Islet of Langerhans (tissue), 1 donor: ENCODE data around the gene PGC.

ENCODE experiments used
- FAIRE-seq: peaks from one replicate; lab custom pipeline; 2011; peaks lifted over from hg19 to GRCh38; lab: Jason Lieb, UNC

The PGC gene

GRCh38 chr6:41746107-41746506, 1.1 kb downstream of the PGC start:
- no peak for FAIRE-seq

DNA sequence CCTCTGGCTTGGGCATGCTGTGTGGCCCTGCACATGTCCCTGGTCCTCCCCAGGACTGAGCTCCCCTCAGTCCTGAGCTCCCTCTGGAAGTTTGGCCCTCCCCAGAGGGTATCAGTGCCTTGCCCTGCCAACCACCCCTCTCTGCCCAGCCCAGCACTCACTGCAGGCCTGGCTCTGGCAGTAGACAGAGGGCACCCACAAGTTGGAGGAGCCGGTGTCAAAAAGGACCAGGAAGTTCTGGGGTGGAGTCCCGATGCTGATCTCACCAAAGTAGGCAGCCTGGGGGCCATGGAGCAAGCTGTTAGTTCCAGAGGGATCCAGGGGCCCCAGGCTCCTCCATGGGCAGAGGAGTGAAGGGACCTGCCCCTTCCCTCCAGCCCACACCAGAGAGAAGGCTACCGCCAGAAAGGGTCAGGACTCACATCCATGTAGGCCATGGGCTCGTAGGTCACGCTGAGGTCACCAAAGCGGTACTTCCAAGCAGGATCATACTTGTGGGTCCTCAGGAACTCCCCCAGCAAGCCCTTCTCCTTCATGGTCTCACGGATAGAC, 2.9 kb downstream of the PGC start:
- no peak for FAIRE-seq

- FAIRE-seq = no peak
Measured at GRCh38 chr6:41743406-41744235, 3.6 kb downstream of the PGC start.

- FAIRE-seq = no peak
Measured at GRCh38 chr6:41741625-41742490, 5.3 kb downstream of the PGC start.

DNA sequence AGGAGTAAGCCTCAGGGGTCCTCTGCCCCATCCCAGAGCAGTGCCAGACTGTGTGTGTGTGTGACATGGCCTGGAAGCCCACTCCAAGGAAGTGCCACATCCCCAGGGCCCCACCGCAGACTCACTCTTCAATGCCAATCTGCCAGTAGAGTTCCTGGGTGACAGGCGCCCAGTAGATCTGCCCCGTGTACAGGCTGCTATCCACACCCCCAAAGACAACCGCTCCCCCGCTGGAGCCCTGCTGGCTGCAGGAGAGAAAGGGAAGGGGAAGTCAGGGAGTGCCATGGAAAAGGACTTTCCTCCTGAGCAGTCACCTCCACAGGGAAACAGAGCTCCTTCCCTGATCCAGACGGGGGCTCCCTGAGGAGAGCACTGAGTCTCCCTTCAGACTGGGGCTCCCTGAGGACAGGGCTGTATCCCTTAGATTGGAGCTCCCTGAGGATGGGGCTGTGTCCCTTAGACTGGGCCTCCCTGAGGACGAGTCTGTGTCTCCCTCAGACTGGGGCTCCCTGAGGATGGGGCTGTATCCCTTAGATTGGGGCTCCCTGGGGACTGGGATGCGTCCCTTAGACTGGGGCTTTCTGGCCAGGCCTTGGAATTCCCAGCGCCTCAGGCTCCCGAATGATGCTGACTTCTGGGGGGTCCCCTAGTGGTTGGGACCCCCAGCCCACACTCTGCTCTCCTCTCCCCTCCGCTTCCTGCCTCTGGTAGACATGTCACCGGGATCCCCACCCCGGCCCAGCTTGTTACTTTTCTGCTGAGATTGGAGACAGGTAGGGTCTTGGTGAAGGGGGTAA, 6.6 kb downstream of the PGC start:
- FAIRE-seq = no peak

- no peak for FAIRE-seq
Measured at GRCh38 chr6:41739041-41739440, 8.2 kb downstream of the PGC start.

DNA sequence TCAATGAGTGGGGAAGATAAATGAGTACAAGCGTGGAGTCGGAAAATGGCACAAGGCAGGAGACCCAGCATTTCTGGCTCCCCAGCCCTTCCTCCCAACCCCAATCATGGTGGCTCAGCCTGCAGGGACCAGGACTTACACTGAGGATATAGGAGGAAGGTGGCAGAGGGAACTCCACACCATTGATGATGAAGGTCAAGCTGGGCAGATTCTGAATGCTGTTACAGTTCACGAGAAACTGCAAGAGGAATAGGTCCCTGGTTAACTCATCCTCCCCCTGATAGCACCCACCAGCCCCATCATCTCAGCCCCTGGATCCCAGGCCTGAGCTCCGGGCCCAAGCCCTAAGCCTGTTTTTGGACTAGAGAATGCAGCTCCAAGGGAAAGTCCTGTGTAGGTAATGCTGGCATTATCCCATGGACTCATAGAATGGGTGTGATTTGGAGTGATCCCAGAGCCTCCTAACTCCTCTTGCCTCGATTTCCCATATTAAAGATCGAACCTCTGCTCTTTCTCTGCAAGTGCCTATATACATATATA, 9.5 kb downstream of the PGC start:
- no peak for FAIRE-seq

DNA sequence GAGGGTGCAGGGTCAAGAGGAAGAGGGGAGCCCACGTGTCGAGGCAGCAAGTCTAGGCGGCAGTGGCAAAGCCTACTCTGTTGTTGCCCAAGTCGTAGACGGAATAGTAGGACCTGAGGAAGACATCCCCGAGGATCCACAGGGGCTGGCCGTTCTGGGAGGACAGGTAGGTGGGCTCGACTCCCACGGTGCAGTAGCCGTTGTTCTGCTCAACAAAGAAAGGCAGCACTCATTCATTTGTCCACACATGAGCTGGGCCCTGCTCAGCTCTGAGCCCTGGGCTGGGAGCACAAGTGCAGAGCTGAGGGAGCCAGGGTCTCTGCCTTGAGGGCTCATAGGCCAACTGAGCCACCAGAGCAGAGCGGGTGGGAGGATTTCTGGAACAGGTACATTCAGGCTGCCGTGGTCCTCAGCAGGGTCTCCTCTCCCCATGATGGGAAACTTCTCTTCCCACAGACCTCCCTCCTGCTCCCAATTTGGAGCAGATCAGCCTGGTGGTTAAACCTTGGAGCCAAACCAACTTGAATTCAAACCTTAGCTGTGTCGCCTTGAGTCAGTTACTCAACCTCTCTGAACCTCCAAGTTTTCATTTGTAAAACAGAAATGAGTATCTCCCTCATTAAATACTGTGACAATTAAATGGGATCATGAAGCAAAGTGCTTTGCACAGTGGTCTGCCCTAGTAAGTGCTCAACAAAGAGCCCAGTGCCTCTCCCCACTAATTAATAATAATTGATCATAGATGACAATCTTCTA, 10.2 kb downstream of the PGC start:
- FAIRE-seq = no peak

DNA sequence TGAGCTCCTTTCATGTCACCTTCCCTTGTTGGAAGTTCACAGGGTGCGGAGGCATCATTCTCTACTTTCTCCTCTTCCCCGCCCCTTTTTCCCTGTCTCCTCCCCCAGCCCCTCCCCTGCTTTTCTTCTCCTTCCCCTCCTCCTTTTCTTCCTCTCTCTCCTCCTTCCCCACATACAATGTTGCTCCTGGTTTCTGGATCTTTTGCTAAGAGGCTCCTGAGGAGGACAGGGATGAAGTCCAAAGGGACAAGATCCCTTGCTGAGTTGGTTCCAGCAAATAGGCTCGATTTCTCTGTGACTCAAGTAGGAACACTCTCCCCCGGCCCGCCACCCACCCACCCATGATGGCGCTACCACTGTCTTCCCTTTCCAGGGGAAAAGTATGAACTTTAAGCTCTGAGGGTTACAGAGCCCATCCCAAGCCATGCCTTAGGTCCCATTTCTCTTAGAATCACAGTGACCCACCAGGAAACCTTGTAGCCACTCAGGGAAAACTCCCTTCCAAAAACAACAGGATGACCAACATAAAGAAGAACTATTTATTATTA, 10.9 kb downstream of the PGC start:
- no peak for FAIRE-seq

GRCh38 chr6:41735427-41736185, 11.6 kb downstream of the PGC start, which contains the start of gene TFEB:
Gene TFEB, minus strand, starts transcription at chr6:41735608. Its CDS starts 44,395 bp downstream, at chr6:41691213.
- no peak for FAIRE-seq

GRCh38 chr6:41734666-41735426, 12.4 kb downstream of the PGC start:
- FAIRE-seq = no peak

DNA sequence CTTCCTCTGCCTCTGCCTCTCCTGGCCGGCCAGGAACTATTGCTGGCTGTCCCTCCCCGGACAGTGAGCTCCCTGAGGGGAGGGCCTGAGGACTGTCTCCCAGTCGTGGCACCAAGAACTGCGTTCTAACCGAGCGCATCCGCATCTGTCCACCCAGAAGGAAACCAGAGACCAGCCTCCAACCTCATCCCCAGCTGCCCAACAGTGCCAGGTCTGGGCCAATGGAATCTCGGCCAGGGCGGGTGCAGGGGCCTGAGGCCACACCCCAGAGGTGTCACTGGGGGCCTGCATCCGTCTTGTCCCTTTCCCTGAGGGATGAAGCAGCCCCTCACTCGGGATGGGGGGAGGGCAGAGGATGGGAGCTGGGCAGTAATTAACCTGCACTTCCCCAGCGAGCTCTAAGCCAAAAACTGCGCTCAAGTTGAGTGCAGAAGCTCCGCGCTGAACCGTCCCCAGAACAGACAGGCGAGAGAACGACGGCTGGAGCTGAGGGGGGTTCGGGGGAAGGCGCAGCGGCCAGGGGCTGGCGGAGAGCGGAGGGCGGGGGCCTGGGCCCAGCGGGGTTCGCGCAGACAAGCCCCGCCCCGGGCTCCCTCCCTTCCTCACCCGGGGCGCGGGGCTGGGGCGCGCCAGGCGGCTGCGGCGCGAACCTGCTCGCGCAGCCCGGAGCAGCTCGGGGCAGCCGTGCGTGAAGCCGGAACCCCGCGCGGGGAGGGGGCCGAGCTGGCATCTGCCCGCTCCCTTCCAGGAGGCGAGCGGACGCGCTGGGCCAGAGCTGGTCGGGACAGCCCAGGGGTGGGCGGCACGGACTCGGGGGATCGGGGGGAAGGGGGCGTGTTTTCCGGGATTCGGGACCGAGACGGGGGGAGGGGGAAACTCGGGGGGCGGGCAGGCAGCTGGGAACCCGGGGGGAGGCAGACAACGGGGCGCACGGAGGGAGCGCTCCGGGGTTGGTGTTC, 13.2 kb downstream of the PGC start:
- FAIRE-seq = no peak

DNA sequence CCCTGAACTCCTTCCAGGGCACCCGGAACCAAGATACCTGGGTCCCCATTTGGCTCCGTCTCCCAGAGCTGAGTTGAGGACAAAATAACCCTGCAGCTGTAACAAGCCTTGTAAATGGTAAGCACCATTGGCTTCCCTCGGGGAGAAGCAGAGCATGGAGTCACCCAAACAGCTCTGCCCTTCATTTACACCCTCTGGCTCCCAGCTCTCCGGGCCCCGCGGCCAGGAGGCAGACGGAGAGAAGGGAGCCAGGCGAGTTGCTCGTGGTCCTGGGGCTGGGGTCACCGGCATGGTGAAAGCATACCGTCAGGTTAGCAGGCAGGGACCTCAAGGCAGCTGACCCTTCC, 13.9 kb downstream of the PGC start:
- FAIRE-seq = no peak

DNA sequence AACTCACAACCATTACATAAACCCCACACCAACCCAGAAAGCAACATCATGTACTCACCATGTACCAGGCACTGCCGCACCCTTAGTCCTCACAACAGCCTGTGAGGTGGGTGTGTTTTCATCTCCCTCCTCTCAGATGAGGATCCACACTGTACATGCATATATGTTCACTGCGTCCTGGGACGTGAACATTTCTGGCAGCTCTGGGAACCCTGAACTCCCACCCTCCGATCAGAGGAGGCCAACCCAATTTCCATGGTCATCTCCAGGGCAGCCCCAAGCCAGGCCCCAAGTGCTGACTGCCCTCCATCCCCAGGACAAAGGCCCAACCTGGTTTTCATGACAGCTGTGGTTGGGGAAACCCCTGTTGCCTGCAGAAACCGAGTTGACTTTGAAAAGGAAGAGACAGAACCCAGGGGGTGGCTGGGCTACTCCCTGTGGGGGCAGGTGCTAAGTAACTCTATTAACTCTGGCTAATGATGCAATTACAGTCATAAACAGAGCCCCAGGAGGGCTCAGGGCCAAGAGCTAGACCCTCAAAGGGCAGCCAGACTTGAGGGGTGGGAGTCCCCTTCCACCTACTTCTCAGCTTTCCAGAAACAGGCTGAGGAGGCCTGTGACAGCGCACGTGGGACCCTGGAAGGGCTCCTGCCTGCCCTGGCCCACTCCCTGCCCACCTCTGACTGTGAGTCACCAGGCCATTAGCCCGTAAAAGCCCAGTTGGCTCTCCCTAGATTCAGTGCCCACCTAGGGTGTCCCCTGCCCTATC, 14.4 kb downstream of the PGC start:
- no peak for FAIRE-seq

DNA sequence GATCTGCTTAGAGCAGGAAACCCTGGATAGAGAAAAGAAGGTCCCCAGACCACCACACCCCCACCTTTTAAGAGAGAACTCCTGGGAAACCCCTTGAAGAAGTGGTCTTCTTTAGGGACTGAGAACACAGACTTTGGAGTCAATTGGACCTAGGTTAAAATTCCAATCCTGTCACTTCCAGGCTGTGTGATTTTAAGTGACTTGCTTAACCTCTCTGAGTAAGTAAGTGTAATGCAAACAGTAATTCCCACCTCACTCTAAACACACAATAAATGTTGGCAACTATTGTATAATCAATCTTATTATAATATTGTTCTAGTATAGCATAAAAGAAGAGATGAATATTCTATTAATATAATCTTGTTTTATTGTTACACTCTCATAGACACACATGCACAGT, 15.0 kb downstream of the PGC start:
- FAIRE-seq = no peak

- FAIRE-seq = no peak
Measured at GRCh38 chr6:41731561-41732086, 15.6 kb downstream of the PGC start.
